ENCODE results near the gene STPG3. TPM values are rescaled to one million over a fixed set of nuclear protein-coding genes. Genes with fewer than 3 reads are reported as not detected.

Gene STPG3
- total RNA-seq, 4 donors from 2014 or later: not detected

GRCh38 chr9:137221095-137221505 lies 30.0 kb upstream of the STPG3 start:
- Histone ChIP-seq H3K4me1 (peaks cover 30 to 51% (median 36%) of the 10 kb centered on the region in 4 donors), H3K9me3 (no peaks in the 10 kb centered on the region), H3K27ac (replicated peaks in 1 of 4) (no peak overlapping the region), H3K27me3 (no peaks in the 10 kb centered on the region), H3K36me3 (peaks cover 0 to 7% (median 3%) of the 10 kb centered on the region in 4 donors), H3K4me3 (peak overlapping the region; percentile 50 to 87 (median 80))
- intact Hi-C loops (cut with DNase I): loop anchor here (2.0 to 5.0 kb wide), 2 partner anchors 20 to 34 kb away; partner anchors contain the start of genes ANAPC2, SSNA1 and TPRN
- no peak for TF ChIP-seq EP300 (IDR thresholded peaks at IDR 0.05)
- TF ChIP-seq POLR2AphosphoS5 (IDR thresholded peaks at IDR 0.05): no peak
- TF ChIP-seq CTCF (IDR thresholded peaks at IDR 0.05): no peak
- TF ChIP-seq POLR2A (IDR thresholded peaks at IDR 0.05; ENCODE audit: low read depth): no peak
- no CpG with 5 or more reads among the region's 14 CpGs for WGBS
- DNase-seq (ENCODE audit: extremely low spot score): no peak

DNA sequence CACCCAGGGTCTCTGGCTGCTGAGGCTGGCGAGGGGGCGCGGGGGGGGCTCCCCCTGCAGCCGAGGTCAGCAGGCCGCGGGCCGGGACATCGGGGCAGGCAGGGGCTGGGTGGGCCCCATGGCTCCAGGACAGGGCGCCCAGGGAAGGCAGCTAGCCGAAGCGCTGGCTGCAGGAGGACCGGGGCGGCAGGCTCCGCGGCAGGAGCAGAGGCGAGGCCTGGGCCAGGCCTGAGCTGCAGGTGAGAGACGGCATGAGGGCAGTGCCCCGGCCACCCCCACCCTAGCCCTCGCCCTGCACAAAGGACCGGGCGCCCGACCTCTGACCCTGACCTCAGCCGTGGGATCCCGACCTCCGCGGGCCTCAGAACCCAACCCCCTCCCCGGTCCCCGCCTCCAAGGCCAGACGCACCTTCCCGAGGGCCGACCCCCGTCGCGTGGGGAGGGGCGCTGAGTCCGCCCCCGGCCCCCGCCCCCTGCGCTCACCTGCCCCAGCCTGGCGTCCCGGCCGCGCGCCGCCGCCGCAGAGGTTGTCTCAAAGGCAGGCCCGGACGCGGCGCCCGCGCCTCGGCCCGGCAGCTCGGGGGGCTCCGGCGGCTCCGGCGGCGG lies 29.5 kb upstream of the STPG3 start:
- H3K4me3 ChIP-seq: peak overlapping the region; percentile 50 to 87 (median 80)
- peaks cover 0 to 2% (median 0%) of the 10 kb centered on the region in 4 donors for H3K27me3 ChIP-seq
- DNase-seq (ENCODE audit: extremely low spot score): no peak
- no peaks in the 10 kb centered on the region for H3K9me3 ChIP-seq
- H3K36me3 ChIP-seq: peaks cover 0 to 2% (median under 1%) of the 10 kb centered on the region in 4 donors
- intact Hi-C loops (cut with DNase I): loop anchor here (2.0 to 5.0 kb wide), 2 partner anchors 21 to 34 kb away; partner anchors contain the start of genes ANAPC2, SSNA1 and TPRN
- WGBS: 0% methylated on average over 3 of the region's 61 CpGs
- TF ChIP-seq POLR2AphosphoS5 (IDR thresholded peaks at IDR 0.05): no peak
- no peak for TF ChIP-seq EP300 (IDR thresholded peaks at IDR 0.05)
- no peak for TF ChIP-seq CTCF (IDR thresholded peaks at IDR 0.05)
- no peak for TF ChIP-seq POLR2A (IDR thresholded peaks at IDR 0.05; ENCODE audit: low read depth)
- peaks cover 30 to 51% (median 36%) of the 10 kb centered on the region in 4 donors for H3K4me1 ChIP-seq
- H3K27ac ChIP-seq (replicated peaks in 1 of 4): no peak overlapping the region

GRCh38 chr9:137222190-137223077 lies 28.7 kb upstream of the STPG3 start, which contains the start of gene RNF208:
RNF208 (minus strand) TSS chr9:137222240; CDS start chr9:137221212, 1,028 bp downstream.
- intact Hi-C loops (cut with DNase I): loop anchor here (5.0 kb wide), 1 partner anchor 35 kb away; the partner anchor contains the start of genes ANAPC2 and SSNA1
- no peak for DNase-seq (ENCODE audit: extremely low spot score)
- TF ChIP-seq EP300 (IDR thresholded peaks at IDR 0.05) (no peak), POLR2A (IDR thresholded peaks at IDR 0.05; ENCODE audit: low read depth) (no peak), CTCF (IDR thresholded peaks at IDR 0.05) (no peak), POLR2AphosphoS5 (IDR thresholded peaks at IDR 0.05) (no peak)
- Histone ChIP-seq H3K27me3 (peaks cover 0 to 10% (median 4%) of the 10 kb centered on the region in 4 donors), H3K9me3 (no peaks in the 10 kb centered on the region), H3K27ac (replicated peaks in 1 of 4) (peak within 1 kb of the TSS; percentile 91 to 94 (median 92)), H3K36me3 (no peaks in the 10 kb centered on the region), H3K4me1 (peaks cover 31 to 47% (median 36%) of the 10 kb centered on the region in 4 donors), H3K4me3 (peak within 1 kb of the TSS; percentile 72 to 87 (median 80))
- WGBS: 4% methylated on average over 24 of the region's 88 CpGs

DNA sequence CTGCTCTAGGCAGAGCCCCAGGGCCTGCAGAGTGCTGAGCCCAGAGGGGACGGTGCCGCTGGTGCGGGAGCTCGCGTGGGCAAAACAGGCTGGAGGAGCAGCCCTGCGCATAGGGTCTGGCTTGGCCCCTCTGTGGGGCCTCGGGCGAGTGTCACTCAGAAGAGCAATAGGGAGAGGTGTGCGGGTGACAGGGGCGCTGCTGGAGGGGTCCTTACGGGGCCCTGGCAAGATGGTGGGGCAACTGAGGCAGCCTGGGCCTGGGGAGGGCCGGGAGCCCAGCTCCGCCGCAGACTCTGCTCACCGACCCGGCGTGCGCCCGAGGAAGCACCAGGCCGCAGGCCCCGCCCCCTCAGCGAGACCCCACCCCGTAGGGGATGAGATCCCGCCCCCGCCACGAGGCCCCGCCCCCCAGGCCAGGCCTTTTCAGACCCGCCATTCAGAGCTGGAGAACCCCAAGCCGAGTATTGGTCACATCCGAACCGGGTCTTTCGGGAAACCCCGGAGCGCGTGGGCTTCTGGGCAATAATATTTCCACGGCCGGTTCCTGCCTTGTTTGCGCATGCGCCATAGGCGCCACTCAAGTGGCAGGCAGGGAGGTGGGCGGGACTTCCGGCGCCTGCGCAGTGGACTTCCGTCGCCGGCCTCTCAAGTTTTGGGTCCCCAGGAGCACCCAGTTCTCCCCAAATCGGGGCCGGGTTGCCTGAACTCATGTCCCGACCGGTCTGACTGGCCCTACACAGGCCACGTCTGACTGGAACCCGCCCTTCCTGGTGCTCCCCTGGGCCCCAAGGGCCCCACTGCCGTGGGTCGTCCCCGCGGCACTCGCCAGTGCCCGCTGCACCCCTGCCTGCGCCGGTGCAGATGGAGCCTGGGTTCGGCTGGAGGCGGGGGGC lies 27.8 kb upstream of the STPG3 start:
- peak; percentile 100 for DNase-seq (ENCODE audit: extremely low spot score)
- WGBS: 2% methylated on average over 36 of the region's 63 CpGs
- H3K27ac ChIP-seq (replicated peaks in 1 of 4): peak overlapping the region; percentile 91 to 94 (median 92)
- no peaks in the 10 kb centered on the region for H3K36me3 ChIP-seq
- H3K4me1 ChIP-seq: peaks cover 28 to 47% (median 36%) of the 10 kb centered on the region in 4 donors
- H3K9me3 ChIP-seq: no peaks in the 10 kb centered on the region
- H3K27me3 ChIP-seq: peaks cover 0 to 19% (median 6%) of the 10 kb centered on the region in 4 donors
- TF ChIP-seq EP300 (IDR thresholded peaks at IDR 0.05) (no peak), POLR2AphosphoS5 (IDR thresholded peaks at IDR 0.05) (peak; percentile 76 to 91), CTCF (IDR thresholded peaks at IDR 0.05) (peak in 1 of 3 experiments; percentile 24), POLR2A (IDR thresholded peaks at IDR 0.05; ENCODE audit: low read depth) (peak; percentile 39)
- H3K4me3 ChIP-seq: peak overlapping the region; percentile 72 to 87 (median 80)
- intact Hi-C loops (cut with DNase I): loop anchor here (5.0 kb wide), 1 partner anchor 36 kb away; the partner anchor contains the start of genes ANAPC2 and SSNA1
